Keratinocyte (primary cell): ENCODE results near the gene PRRX1. TPM values are rescaled to one million over a fixed set of nuclear protein-coding genes. Genes with fewer than 3 reads are reported as not detected.

ENCODE experiments used
- DNase-seq: peaks from one replicate; pipeline ENCODE4 v3.0.0-alpha.2; 2011; ENCODE audit warnings: low read depth, missing footprints, low spot score
- FAIRE-seq: peaks from 2 replicates; lab custom pipeline; 2011; peaks lifted over from hg19 to GRCh38; lab: Jason Lieb, UNC
- H2AFZ ChIP-seq: 2 replicates; pipeline ENCODE4 v1.6.0; 2012; ENCODE audit warnings: low read length, control low read depth, inconsistent platforms; ENCODE audit not compliant: control insufficient read depth
- H3K27ac ChIP-seq: 2 replicates; pipeline ENCODE4 v1.5.1; 2011; ENCODE audit warnings: low read length; ENCODE audit not compliant: control insufficient read depth, insufficient read depth
- H3K27me3 ChIP-seq: 3 replicates; pipeline ENCODE4 v1.6.0; 2011; ENCODE audit warnings: low read length; ENCODE audit not compliant: control insufficient read depth, insufficient read depth; ENCODE audit errors: extremely low read depth
- H3K36me3 ChIP-seq, 2 experiments: 2 replicates in 1 of 2; 3 replicates in 1 of 2; pipeline ENCODE4 v1.5.1; 2011; ENCODE audit warnings: low read length in 2 of 2, mild to moderate bottlenecking in 1 of 2; ENCODE audit not compliant: control insufficient read depth in 2 of 2, insufficient read depth in 2 of 2; ENCODE audit errors: extremely low read depth in 1 of 2
- H3K4me1 ChIP-seq: 3 replicates; pipeline ENCODE4 v1.5.1; 2011; ENCODE audit warnings: low read length; ENCODE audit not compliant: control insufficient read depth, insufficient read depth; ENCODE audit errors: extremely low read depth
- H3K4me2 ChIP-seq: 3 replicates; pipeline ENCODE4 v1.6.0; 2011; ENCODE audit warnings: low read depth, low read length; ENCODE audit not compliant: control insufficient read depth, insufficient read depth; ENCODE audit errors: extremely low read depth
- H3K4me3 ChIP-seq, 3 experiments: fragments of 200-600 bp in 1 of 3; sonication (generic) in 1 of 3; 2 replicates in 2 of 3; 3 replicates in 1 of 3; pipeline ENCODE4 v1.5.1; 2011 to 2016; ENCODE audit warnings: low read length in 3 of 3, mild to moderate bottlenecking in 3 of 3, control low read depth in 2 of 3, inconsistent platforms in 1 of 3, low read depth in 1 of 3, mixed read lengths in 1 of 3, mixed run types in 1 of 3, moderate library complexity in 1 of 3; ENCODE audit not compliant: control insufficient read depth in 2 of 3, insufficient read depth in 2 of 3; ENCODE audit errors: extremely low read depth in 1 of 3
- H3K79me2 ChIP-seq: 2 replicates; pipeline ENCODE4 v1.6.0; 2012; ENCODE audit warnings: low read length; ENCODE audit not compliant: control insufficient read depth, insufficient read depth
- H3K9ac ChIP-seq: 3 replicates; pipeline ENCODE4 v1.6.0; 2011; ENCODE audit warnings: low read length; ENCODE audit not compliant: control insufficient read depth, insufficient read depth; ENCODE audit errors: extremely low read depth
- H3K9me1 ChIP-seq: 3 replicates; pipeline ENCODE4 v1.6.0; 2011; ENCODE audit warnings: low read length; ENCODE audit not compliant: control insufficient read depth, insufficient read depth; ENCODE audit errors: extremely low read depth
- H3K9me3 ChIP-seq: 2 replicates; pipeline ENCODE4 v1.5.1; 2012; ENCODE audit warnings: low read depth, low read length; ENCODE audit not compliant: control insufficient read depth
- H4K20me1 ChIP-seq: 3 replicates; pipeline ENCODE4 v1.6.0; 2011; ENCODE audit warnings: low read length; ENCODE audit not compliant: control insufficient read depth, insufficient read depth; ENCODE audit errors: extremely low read depth
- EZH2 ChIP-seq: IDR thresholded peaks from one replicate; pipeline ENCODE4 v1.6.1; 2012; ENCODE audit warnings: inconsistent platforms, mild to moderate bottlenecking, low read length, moderate library complexity
- dilution Hi-C: fragments of 300-500 bp; cut with MboI; formaldehyde crosslinking; loops from one replicate; pipeline ENCODE4 v1.7.0; 2020; ENCODE audit warnings: low sequenced_read_pairs; ENCODE audit not compliant: extremely low pct_ligation_motif_present
- polyA plus RNA-seq, 5 experiments: library from polyadenylated mRNA; depleted of rRNA in 3 of 5; stranded (reverse) in 3 of 5; stranded (forward) in 1 of 5; unstranded in 1 of 5; fragments of >200 nt; gene quantifications; 1 replicate in 1 of 5; 2 replicates in 3 of 5; 3 replicates in 1 of 5; pipeline versions ENCODE4 v1.2.1 to v1.2.3, GENCODE V29; 2011 to 2012; ENCODE audit warnings: missing spikeins in 2 of 5, low read depth in 1 of 5, low replicate concordance in 1 of 5
- TF ChIP-seq, protein P1 (sequence below), 3 experiments: IDR thresholded peaks in 1 of 3; conservative IDR thresholded peaks in 1 of 3; optimal IDR thresholded peaks in 1 of 3; 2 replicates in 2 of 3; 3 replicates in 1 of 3; pipeline versions ENCODE3 to v1.5.1; 2011; ENCODE audit warnings: low read length in 3 of 3, mild to moderate bottlenecking in 3 of 3, moderate library complexity in 2 of 3, control low read depth in 1 of 3, inconsistent platforms in 1 of 3; ENCODE audit not compliant: insufficient read depth in 2 of 3; ENCODE audit errors: extremely low read depth in 1 of 3

PRRX1 gene
- polyA plus RNA-seq, 1 donor (not counting 4 experiments of a cell fraction or from before 2014, with no cell fraction given), result not detected

DNA sequence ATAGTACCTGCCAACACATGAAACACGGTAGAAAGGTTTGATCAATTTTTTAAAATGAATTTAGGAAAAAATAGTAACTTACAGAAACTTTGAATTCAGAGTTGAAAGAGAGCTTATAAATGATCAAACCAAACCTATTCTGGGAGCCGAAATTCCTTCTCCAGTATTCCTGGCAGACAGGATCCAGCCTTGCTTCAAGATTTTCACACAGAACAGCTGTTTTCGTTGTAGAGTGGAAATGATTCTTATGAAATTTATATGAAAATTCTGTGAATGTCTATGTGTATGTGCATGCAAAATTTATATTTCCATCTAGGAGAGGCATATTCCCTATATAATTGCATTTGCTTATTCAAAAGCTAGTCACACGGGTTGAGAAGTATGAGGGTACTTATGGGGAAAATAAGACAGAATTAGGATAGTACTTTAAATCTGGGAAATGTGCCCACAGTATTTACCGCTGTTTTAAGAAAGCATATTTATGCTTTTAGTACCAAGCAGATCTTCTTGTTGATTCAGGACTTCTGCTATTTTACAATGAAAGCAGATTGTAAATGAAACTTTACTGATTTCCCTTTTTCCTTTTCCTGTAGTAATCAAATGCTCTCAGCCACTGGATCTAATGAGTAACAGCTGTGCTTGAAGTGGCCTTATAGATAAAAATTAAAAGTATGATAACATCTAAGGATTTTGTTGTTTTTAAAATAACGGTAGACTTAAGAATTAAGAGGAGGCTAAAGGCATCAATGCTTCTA is 30.4 kb downstream of the PRRX1 start:
- no peaks in the 10 kb centered on the region for H3K9me3 ChIP-seq
- H3K4me3 ChIP-seq, result no peak overlapping the region
- H3K27ac ChIP-seq, result no peak overlapping the region
- H3K36me3 ChIP-seq, result no peaks in the 10 kb centered on the region
- no peak for FAIRE-seq
- H3K27me3 ChIP-seq, result no peaks in the 10 kb centered on the region
- H3K79me2 ChIP-seq, result no peaks in the 10 kb centered on the region
- H4K20me1 ChIP-seq, result no peaks in the 10 kb centered on the region
- TF ChIP-seq EZH2, result no peak
- TF ChIP-seq, protein P1, sequence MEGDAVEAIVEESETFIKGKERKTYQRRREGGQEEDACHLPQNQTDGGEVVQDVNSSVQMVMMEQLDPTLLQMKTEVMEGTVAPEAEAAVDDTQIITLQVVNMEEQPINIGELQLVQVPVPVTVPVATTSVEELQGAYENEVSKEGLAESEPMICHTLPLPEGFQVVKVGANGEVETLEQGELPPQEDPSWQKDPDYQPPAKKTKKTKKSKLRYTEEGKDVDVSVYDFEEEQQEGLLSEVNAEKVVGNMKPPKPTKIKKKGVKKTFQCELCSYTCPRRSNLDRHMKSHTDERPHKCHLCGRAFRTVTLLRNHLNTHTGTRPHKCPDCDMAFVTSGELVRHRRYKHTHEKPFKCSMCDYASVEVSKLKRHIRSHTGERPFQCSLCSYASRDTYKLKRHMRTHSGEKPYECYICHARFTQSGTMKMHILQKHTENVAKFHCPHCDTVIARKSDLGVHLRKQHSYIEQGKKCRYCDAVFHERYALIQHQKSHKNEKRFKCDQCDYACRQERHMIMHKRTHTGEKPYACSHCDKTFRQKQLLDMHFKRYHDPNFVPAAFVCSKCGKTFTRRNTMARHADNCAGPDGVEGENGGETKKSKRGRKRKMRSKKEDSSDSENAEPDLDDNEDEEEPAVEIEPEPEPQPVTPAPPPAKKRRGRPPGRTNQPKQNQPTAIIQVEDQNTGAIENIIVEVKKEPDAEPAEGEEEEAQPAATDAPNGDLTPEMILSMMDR (optimal IDR thresholded peaks at IDR 0.05 in 1 of 3, IDR thresholded peaks at IDR 0.05 in 1 of 3, conservative IDR thresholded peaks at IDR 0.05 in 1 of 3; ENCODE audit: extremely low read depth in 1 of 3, insufficient read depth in 2 of 3, low read length in 3 of 3), result no peak
- peaks cover 17% of the 10 kb centered on the region for H3K4me1 ChIP-seq
- H2AFZ ChIP-seq, result no peak overlapping the region
- no peaks in the 10 kb centered on the region for H3K9me1 ChIP-seq
- H3K4me2 ChIP-seq, result peak overlapping the region; percentile 36
- no peak overlapping the region for H3K9ac ChIP-seq
- no peak for DNase-seq
- dilution Hi-C loops, result no loop called here

DNA sequence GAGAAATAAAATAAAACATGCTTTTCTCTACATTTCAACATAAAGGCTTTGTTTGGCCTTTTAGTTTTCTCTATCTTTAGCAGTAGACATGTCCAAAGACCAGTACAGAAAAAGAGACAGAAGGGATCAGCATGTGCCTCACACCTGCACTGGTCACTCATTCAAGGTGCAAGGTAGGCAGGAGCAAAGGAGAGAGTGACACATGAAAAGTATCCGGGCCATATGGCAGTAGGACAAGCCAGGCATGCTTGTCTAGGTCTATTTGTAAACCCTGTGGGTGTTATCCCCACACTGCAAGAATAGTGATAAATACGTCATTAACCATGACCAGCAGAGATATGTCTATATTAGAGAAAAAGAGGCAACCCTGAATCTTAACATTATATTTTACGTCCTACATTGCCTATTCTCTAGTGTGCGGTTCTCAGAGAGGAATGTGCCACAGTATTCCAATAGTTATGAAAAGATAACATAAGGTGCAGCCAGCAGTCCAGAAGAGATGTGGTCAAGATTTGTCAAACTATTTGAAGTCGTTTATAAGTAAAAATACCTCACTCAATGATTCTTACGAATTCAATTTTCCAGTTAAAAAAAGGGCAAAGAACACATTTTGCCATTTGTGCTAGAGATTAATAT is 32.1 kb downstream of the PRRX1 start:
- H2AFZ ChIP-seq, result no peak overlapping the region
- H3K4me2 ChIP-seq, result no peak overlapping the region
- DNase-seq, result no peak
- no peaks in the 10 kb centered on the region for H3K79me2 ChIP-seq
- peaks cover 17% of the 10 kb centered on the region for H3K4me1 ChIP-seq
- H3K27ac ChIP-seq, result no peak overlapping the region
- H3K9me1 ChIP-seq, result no peaks in the 10 kb centered on the region
- H3K9me3 ChIP-seq, result no peaks in the 10 kb centered on the region
- no peak overlapping the region for H3K4me3 ChIP-seq
- dilution Hi-C loops, result no loop called here
- H4K20me1 ChIP-seq, result no peaks in the 10 kb centered on the region
- no peak for FAIRE-seq
- H3K9ac ChIP-seq, result no peak overlapping the region
- no peaks in the 10 kb centered on the region for H3K36me3 ChIP-seq
- H3K27me3 ChIP-seq, result no peaks in the 10 kb centered on the region
- no peak for TF ChIP-seq EZH2
- TF ChIP-seq, protein P1 (optimal IDR thresholded peaks at IDR 0.05 in 1 of 3, IDR thresholded peaks at IDR 0.05 in 1 of 3, conservative IDR thresholded peaks at IDR 0.05 in 1 of 3; ENCODE audit: extremely low read depth in 1 of 3, insufficient read depth in 2 of 3, low read length in 3 of 3), result no peak
